IMR-90 (cell line): Measurements from ENCODE around the gene UACA. TPM values are rescaled to one million over a fixed set of nuclear protein-coding genes. Genes with fewer than 3 reads are reported as not detected.

Source experiments
- ATAC-seq: fragments of 200-7000 bp; cut with Tn5 transposase; 2 replicates; pipeline ENCODE4 v1.9.1; 2020; ENCODE audit warnings: low read depth, mild to moderate bottlenecking, moderate library complexity
- BruUV-seq: library from RNA; stranded (reverse); fragments of 400-500 nt; replicated peaks from 2 replicates; lab custom pipeline; 2021; lab: Mats Ljungman, UMichigan
- CTCF ChIA-PET: fragments of 300-600 bp; formaldehyde crosslinking; extraction: SDS; loops from one replicate; lab custom pipeline; 2021; ENCODE audit warnings: antibody characterized with exemption; lab: Yijun Ruan, JAX
- POLR2A ChIA-PET: fragments of 300-600 bp; sonication (Branson Sonifier 250); formaldehyde crosslinking; loops from one replicate; lab custom pipeline; 2022; ENCODE audit warnings: antibody characterized with exemption; ENCODE audit not compliant: unreplicated experiment; lab: Charles Lee
- DNase-seq: peaks from one replicate; pipeline ENCODE4 v3.0.0; 2013
- H2AFZ ChIP-seq: replicated peaks from 2 replicates; pipeline ENCODE3; 2013; ENCODE audit warnings: low read length, mild to moderate bottlenecking; ENCODE audit not compliant: poor library complexity
- H2AK5ac ChIP-seq: 2 replicates; pipeline ENCODE4 v1.6.1; 2013; ENCODE audit warnings: low read depth, low read length, inconsistent platforms
- H2AK9ac ChIP-seq: replicated peaks from 2 replicates; pipeline ENCODE3; 2013; ENCODE audit warnings: mild to moderate bottlenecking, low read depth, low read length, moderate library complexity; ENCODE audit not compliant: poor library complexity
- H2BK120ac ChIP-seq: 2 replicates; pipeline ENCODE4 v1.6.1; 2013; ENCODE audit warnings: low read depth, low read length, inconsistent platforms
- H2BK15ac ChIP-seq: 3 replicates; pipeline ENCODE4 v1.6.1; 2013; ENCODE audit warnings: low read depth, low read length, inconsistent platforms
- H2BK20ac ChIP-seq: 2 replicates; pipeline ENCODE4 v1.6.1; 2013; ENCODE audit warnings: low read depth, mild to moderate bottlenecking, inconsistent platforms, low read length, moderate library complexity
- H2BK5ac ChIP-seq: 2 replicates; pipeline ENCODE4 v1.6.1; 2013; ENCODE audit warnings: mild to moderate bottlenecking, low read depth, low read length, inconsistent platforms; ENCODE audit not compliant: poor library complexity, severe bottlenecking
- H3K14ac ChIP-seq: replicated peaks from 2 replicates; pipeline ENCODE4 v1.6.1; 2013; ENCODE audit warnings: low read depth, low read length, inconsistent platforms
- H3K18ac ChIP-seq: 2 replicates; pipeline ENCODE4 v1.6.1; 2013; ENCODE audit warnings: low read depth, low read length, control low read depth
- H3K23ac ChIP-seq: 2 replicates; pipeline ENCODE4 v1.6.1; 2013; ENCODE audit warnings: low read depth, low read length, inconsistent platforms
- H3K27ac ChIP-seq: 2 replicates; pipeline ENCODE4 v1.5.1; 2013; ENCODE audit warnings: mild to moderate bottlenecking, control low read depth, low read length; ENCODE audit not compliant: insufficient read depth
- H3K27me3 ChIP-seq: 2 replicates; pipeline ENCODE4 v1.6.1; 2013; ENCODE audit warnings: low read length; ENCODE audit not compliant: control insufficient read depth, insufficient read depth
- H3K36me3 ChIP-seq: 2 replicates; pipeline ENCODE4 v1.6.1; 2013; ENCODE audit warnings: low read length, mixed read lengths; ENCODE audit not compliant: control insufficient read depth, insufficient read depth
- H3K4ac ChIP-seq: 2 replicates; pipeline ENCODE4 v1.6.1; 2013; ENCODE audit warnings: low read depth, low read length, inconsistent platforms
- H3K4me1 ChIP-seq: 2 replicates; pipeline ENCODE4 v1.6.1; 2013; ENCODE audit warnings: low read length, mixed read lengths; ENCODE audit not compliant: control insufficient read depth, insufficient read depth
- H3K4me2 ChIP-seq: 2 replicates; pipeline ENCODE4 v1.6.1; 2013; ENCODE audit warnings: low read depth, mild to moderate bottlenecking, control low read depth, low read length, moderate library complexity
- H3K4me3 ChIP-seq: 2 replicates; pipeline ENCODE4 v1.5.1; 2013; ENCODE audit warnings: low read depth, mild to moderate bottlenecking, control low read depth, low read length, moderate library complexity; ENCODE audit not compliant: insufficient read depth
- H3K56ac ChIP-seq: 2 replicates; pipeline ENCODE4 v1.6.1; 2013; ENCODE audit warnings: low read length, inconsistent platforms; ENCODE audit not compliant: insufficient read depth; ENCODE audit errors: extremely low read depth
- H3K79me1 ChIP-seq, 2 experiments: 2 replicates each; pipeline ENCODE4 v1.6.1; 2013; ENCODE audit warnings: low read length in 2 of 2, inconsistent platforms in 1 of 2, low read depth in 1 of 2
- H3K9ac ChIP-seq: 2 replicates; pipeline ENCODE4 v1.6.1; 2013; ENCODE audit warnings: low read depth, low read length, control low read depth
- H3K9me1 ChIP-seq: 2 replicates; pipeline ENCODE4 v1.6.1; 2013; ENCODE audit warnings: low read length, inconsistent platforms; ENCODE audit not compliant: insufficient read depth
- H3K9me3 ChIP-seq: 2 replicates; pipeline ENCODE4 v1.6.1; 2013; ENCODE audit warnings: low read length; ENCODE audit not compliant: control insufficient read depth, insufficient read depth
- H4K20me1 ChIP-seq: 2 replicates; pipeline ENCODE4 v1.6.1; 2013; ENCODE audit warnings: low read length, inconsistent platforms; ENCODE audit not compliant: insufficient read depth
- H4K5ac ChIP-seq: 2 replicates; pipeline ENCODE4 v1.6.1; 2013; ENCODE audit warnings: mild to moderate bottlenecking, low read depth, low read length, control low read depth
- H4K8ac ChIP-seq, 2 experiments: 2 replicates each; pipeline ENCODE4 v1.6.1; 2013; ENCODE audit warnings: low read depth in 2 of 2, low read length in 2 of 2, control low read depth in 1 of 2, inconsistent platforms in 1 of 2
- H4K91ac ChIP-seq: 2 replicates; pipeline ENCODE4 v1.6.1; 2013; ENCODE audit warnings: low read depth, low read length, inconsistent platforms; ENCODE audit not compliant: insufficient read depth
- CEBPB ChIP-seq: IDR thresholded peaks from 2 replicates; pipeline ENCODE4 v1.6.1; 2012; ENCODE audit warnings: low read depth, low read length, improper control_type of control experiment
- CHD1 ChIP-seq: IDR thresholded peaks from 2 replicates; pipeline ENCODE4 v1.6.1; 2012; ENCODE audit warnings: low read depth, low read length, improper control_type of control experiment
- FOS ChIP-seq: fragments of 150-350 bp; IDR thresholded peaks from 2 replicates; pipeline ENCODE4 v1.6.1; 2016; ENCODE audit warnings: low read depth, low read length
- MXI1 ChIP-seq: IDR thresholded peaks from 2 replicates; pipeline ENCODE4 v1.6.1; 2012; ENCODE audit warnings: low read depth, mild to moderate bottlenecking, low read length, moderate library complexity, borderline replicate concordance
- RCOR1 ChIP-seq: IDR thresholded peaks from 2 replicates; pipeline ENCODE4 v1.6.1; 2012; ENCODE audit warnings: mild to moderate bottlenecking, low read length, improper control_type of control experiment; ENCODE audit not compliant: insufficient replicate concordance
- RFX5 ChIP-seq: IDR thresholded peaks from 2 replicates; pipeline ENCODE4 v1.8.0; 2012; ENCODE audit warnings: low read depth, mild to moderate bottlenecking, low read length, moderate library complexity
- WGBS, 2 experiments: methylation state at CpG; one replicate each; pipeline versions ENCODE4 v1.1.5 to v1.1.7; 2013; ENCODE audit warnings: missing lambda C conversion rate in 2 of 2; ENCODE audit not compliant: insufficient read length in 1 of 2; ENCODE audit errors: extremely low coverage in 2 of 2; 5-methylcytosine and 5-hydroxymethylcytosine counted together
- dilution Hi-C: fragments of 300-500 bp; cut with HindIII; formaldehyde crosslinking; loops from one replicate; pipeline ENCODE4 v1.14.3; 2018; ENCODE audit warnings: low sequenced_read_pairs; ENCODE audit not compliant: unreplicated experiment
- in situ Hi-C: fragments of 300-500 bp; cut with MboI; formaldehyde crosslinking; loops from 3 replicates; pipeline ENCODE4 v1.14.3; 2019; ENCODE audit warnings: low sequenced_read_pairs, inconsistent platforms, mixed read lengths
- intact Hi-C: fragments of 100-400 bp; cut with micrococcal nuclease; formaldehyde crosslinking; loops from 2 replicates; pipeline ENCODE4 v1.10.0; 2022
- polyA plus RNA-seq, 3 experiments: library from polyadenylated mRNA; depleted of rRNA; stranded (reverse); fragments of >200 nt; gene quantifications; 2 replicates each; pipeline ENCODE4 v1.2.3, GENCODE V29; 2012; ENCODE audit warnings: low replicate concordance in 1 of 3
- total RNA-seq: library from RNA; depleted of rRNA; stranded (reverse); fragments of >200 nt; gene quantifications from 2 replicates; pipeline ENCODE4 v1.2.3, GENCODE V29; 2012

The UACA gene
- total and polyA plus RNA-seq, 2 of the 4 experiments (the other 2 are of a cell fraction): 156 to 507 TPM

DNA sequence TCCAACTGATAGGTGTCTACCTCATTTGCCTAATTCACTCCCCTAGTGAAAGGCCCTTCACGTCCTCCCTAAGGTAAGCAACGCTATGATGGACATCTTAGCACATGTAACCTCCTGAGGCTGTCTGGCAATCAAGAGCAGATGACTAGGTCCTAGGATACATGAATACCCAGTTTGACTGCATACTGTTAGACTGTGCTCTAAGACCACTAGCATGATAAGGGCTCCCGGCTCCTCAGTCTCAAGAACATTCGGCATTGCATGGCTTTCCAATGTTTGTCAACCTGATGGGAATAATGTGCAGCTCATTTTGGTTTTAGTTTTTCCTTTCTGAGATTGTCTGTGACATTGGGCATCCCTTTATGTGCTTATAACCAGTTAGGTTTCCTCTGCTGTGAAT lies 152.1 kb downstream of the UACA start:
- Histone ChIP-seq H4K20me1 (no peaks in the 10 kb centered on the region), H3K9ac (no peak overlapping the region), H3K18ac (no peak overlapping the region), H4K5ac (no peak overlapping the region), H3K9me1 (no peaks in the 10 kb centered on the region; the same call in 1 of the 2 replicates), H3K27ac (no peak overlapping the region), H2BK15ac (no peak overlapping the region), H3K79me1 (no peaks in the 10 kb centered on the region), H3K36me3 (no peaks in the 10 kb centered on the region), H2AK9ac (no peak overlapping the region), H2BK5ac (no peak overlapping the region), H4K8ac (no peak overlapping the region), H3K56ac (no peak overlapping the region), H2AK5ac (no peak overlapping the region), H3K4me3 (no peak overlapping the region), H3K9me3 (0 out of 2 replicates have a peak, but pooled peaks cover 2% of the 10 kb centered on the region), H3K27me3 (peaks cover 5% of the 10 kb centered on the region; the same call in 1 of the 2 replicates), H2BK20ac (no peak overlapping the region), H3K4me2 (no peak overlapping the region), H4K91ac (no peak overlapping the region), H3K4ac (no peak overlapping the region), H3K4me1 (peaks cover 2% of the 10 kb centered on the region; the same call in 1 of the 2 replicates), H2BK120ac (no peak overlapping the region), H3K14ac (no peak overlapping the region), H2AFZ (no peak overlapping the region), H3K23ac (no peak overlapping the region)
- TF ChIP-seq RFX5: no peak
- TF ChIP-seq CEBPB: no peak
- no peak for TF ChIP-seq FOS
- no peak for TF ChIP-seq RCOR1
- no peak for TF ChIP-seq CHD1
- no peak for TF ChIP-seq MXI1
- ChIA-PET POLR2A (no interaction called here), CTCF (no interaction called here)
- DNase-seq (no peak), ATAC-seq (no peak)
- intact Hi-C loops (no loop called here), dilution Hi-C loops (no loop called here), in situ Hi-C loops (no loop called here)
- WGBS, 2 experiments: 86% methylated on average over 1 of the region's 4 CpGs; no CpG with 5 or more reads in 1 of the 2 experiments
- BruUV-seq: no TSS peak
